Measurements from ENCODE around the gene ZNF837. TPM values are rescaled to one million over a fixed set of nuclear protein-coding genes. Genes with fewer than 3 reads are reported as not detected.
A peak's percentile ranks its signal among the peaks of the same experiment; 100 is the strongest.

ZNF837 gene
- total and polyA plus RNA-seq, 12 donors = 0.11 to 0.90 (median 0.41) TPM

- 53 to 69% methylated on average over 10 of the region's 10 CpGs for WGBS, 2 donors
- intact Hi-C loops (cut with DNase I) = loop anchor here in 1 of 10 donors (5.0 kb wide), 1 partner anchor 147 kb away; the partner anchor contains the start of gene ZNF274
- TF ChIP-seq CTCF (IDR thresholded peaks at IDR 0.05) = peak in 1 of 9 donors; percentile 12
- DNase-seq = no peak
- Histone ChIP-seq H3K4me3 (no peak overlapping the region), H3K4me1 (peaks cover 10 to 33% (median 26%) of the 10 kb centered on the region in 9 donors), H3K36me3 (peaks cover 0 to 3% (median 0%) of the 10 kb centered on the region in 9 donors), H3K27ac (no peak overlapping the region), H3K27me3 (no peaks in the 10 kb centered on the region), H3K9me3 (no peaks in the 10 kb centered on the region)
- no peak for ATAC-seq
Observed at GRCh38 chr19:58328999-58329398, 51.8 kb downstream of the ZNF837 start.

- DNase-seq (peak; percentile 96 to 98), ATAC-seq (peak; percentile 98 to 99 (median 98))
- H3K27me3 ChIP-seq = no peaks in the 10 kb centered on the region
- H3K9me3 ChIP-seq = no peaks in the 10 kb centered on the region
- peaks cover 0 to 8% (median 0%) of the 10 kb centered on the region in 9 donors for H3K36me3 ChIP-seq
- intact Hi-C loops (cut with DNase I) = loop anchor here in 2 of 10 donors (2.0 to 5.0 kb wide), 2 partner anchors 60 to 145 kb away; partner anchors contain the start of genes RPS5 (in 1 of the 2) and ZNF274 (in 1 of the 2)
- peak within 1 kb of the TSS; percentile 81 to 96 (median 92) for H3K27ac ChIP-seq
- peak within 1 kb of the TSS; percentile 52 to 79 (median 71) for H3K4me3 ChIP-seq
- WGBS, 2 donors = 0% methylated on average over 62 of the region's 62 CpGs
- no peak for TF ChIP-seq CTCF (IDR thresholded peaks at IDR 0.05)
- H3K4me1 ChIP-seq = peaks cover 10 to 33% (median 26%) of the 10 kb centered on the region in 9 donors
Observed at GRCh38 chr19:58326914-58327726, 53.7 kb downstream of the ZNF837 start, which contains the start of gene ZSCAN22. TSS of gene ZSCAN22 (plus strand) at chr19:58326994. CDS start at chr19:58334803, 7,809 bp downstream.

GRCh38 chr19:58326501-58326913, 54.3 kb downstream of the ZNF837 start:
- peak in 6 of 8 donors; percentile 1 to 63 (median 16) for ATAC-seq

More at GRCh38 chr19:58326501-58326913, 54.3 kb downstream of the ZNF837 start:
- no peak for TF ChIP-seq CTCF (IDR thresholded peaks at IDR 0.05)
- Histone ChIP-seq H3K9me3 (no peaks in the 10 kb centered on the region), H3K4me3 (peak overlapping the region; percentile 52 to 79 (median 71)), H3K27ac (peak overlapping the region in 9 of 10 donors; percentile 83 to 96 (median 93)), H3K27me3 (no peaks in the 10 kb centered on the region), H3K36me3 (peaks cover 0 to 14% (median 0%) of the 10 kb centered on the region in 9 donors), H3K4me1 (peaks cover 10 to 33% (median 26%) of the 10 kb centered on the region in 9 donors)
- 3 to 6% methylated on average over 9 of the region's 9 CpGs for WGBS, 2 donors
- intact Hi-C loops (cut with DNase I) = loop anchor here in 2 of 10 donors (2.0 to 5.0 kb wide), 2 partner anchors 60 to 144 kb away; partner anchors contain the start of genes RPS5 (in 1 of the 2) and ZNF274 (in 1 of the 2)
- DNase-seq = no peak
